ENCODE data around the gene LMNTD2.
A peak's percentile ranks its signal among the peaks of the same experiment; 100 is the strongest.

The LMNTD2 gene

DNA sequence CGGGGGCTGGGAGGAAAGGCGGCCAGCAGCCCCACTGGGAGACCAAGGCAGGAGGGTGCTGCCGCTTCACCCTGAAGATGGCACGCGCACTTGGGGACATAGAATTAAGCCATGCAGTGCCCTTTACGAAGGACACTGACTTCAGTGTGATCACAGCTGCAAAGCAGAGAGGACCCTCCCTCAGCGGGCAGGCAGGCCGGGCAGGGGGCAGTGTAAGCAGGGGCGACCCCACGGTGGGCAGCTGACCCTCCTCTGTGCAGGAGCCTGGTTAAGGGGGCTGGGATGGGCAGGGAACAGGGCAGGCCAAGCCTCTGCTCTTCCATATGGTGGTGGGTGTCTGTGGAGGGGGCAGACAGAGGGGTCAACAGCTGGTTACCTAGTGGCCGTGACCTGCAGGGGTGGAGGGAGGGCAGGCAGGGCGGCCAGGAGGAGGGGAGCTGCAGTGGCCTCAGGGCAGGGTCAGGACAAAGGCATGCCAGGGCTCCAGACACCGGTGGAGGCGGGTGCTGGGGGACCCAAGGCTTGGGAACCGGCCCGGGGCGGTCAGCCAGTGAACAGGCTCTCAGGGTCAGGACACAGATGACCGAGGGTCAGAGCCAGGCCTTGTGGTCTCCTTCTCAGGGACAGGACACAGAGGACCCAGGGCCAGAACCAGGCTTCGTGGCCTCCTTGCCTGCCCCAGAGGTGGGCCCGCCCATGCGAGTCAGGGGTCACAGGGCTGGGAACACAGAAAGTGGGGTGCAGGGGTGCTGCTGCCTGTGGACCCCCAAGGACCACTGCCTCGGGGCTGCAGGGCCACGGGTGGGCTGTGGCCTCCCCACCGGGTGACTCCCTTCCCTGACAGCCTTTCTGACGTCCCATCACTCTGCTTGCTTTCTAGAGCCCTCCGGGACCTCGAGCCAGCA is 7.2 kb downstream of the LMNTD2 start:
- no peak for DNase-seq

DNA sequence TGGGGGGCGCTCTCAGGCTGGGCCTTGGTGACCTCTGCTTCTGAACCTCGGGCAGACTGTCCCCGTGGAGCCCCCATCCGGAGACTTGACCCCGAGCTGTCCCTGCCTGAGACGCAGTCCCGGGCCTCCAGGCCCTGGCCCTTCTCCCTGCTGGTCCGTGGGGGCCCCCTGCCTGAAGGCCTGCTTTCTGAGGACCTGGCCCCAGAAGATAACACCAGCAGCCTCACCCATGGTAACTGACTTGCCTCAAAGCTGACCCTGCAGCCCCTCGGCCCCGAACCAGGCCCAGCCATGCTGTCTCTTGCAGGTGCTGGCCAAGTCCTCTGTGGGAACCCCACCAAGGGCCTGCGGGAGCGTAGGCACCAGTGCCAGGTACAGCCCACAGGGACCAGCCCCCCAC is 8.9 kb downstream of the LMNTD2 start:
- no peak for DNase-seq

- no peak for DNase-seq
Observed at GRCh38 chr11:551131-551530, 9.4 kb downstream of the LMNTD2 start.

DNA sequence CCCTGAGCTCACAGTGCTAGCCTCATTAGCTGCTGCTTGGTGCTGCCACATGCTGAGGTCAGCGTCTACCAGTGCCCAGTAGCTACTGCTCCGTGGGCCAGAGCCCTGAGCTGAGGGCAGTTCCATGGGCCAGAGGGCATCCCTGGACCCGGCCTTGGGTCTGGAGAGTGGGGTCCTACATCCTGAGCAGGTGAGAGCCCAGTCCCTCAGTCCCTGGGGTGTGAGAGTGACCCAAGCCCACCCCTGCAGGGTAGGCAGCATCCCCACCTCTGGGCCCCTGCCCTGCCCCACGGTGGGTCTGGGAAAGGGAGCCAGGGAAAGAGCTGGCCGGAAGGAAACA is 9.8 kb downstream of the LMNTD2 start:
- DNase-seq = no peak

- no peak for DNase-seq
Observed at GRCh38 chr11:550021-550745, 10.4 kb downstream of the LMNTD2 start.

- no peak for DNase-seq
Observed at GRCh38 chr11:548700-549603, 11.6 kb downstream of the LMNTD2 start.

- no peak for DNase-seq
Observed at GRCh38 chr11:545171-545570, 15.4 kb downstream of the LMNTD2 start.

GRCh38 chr11:544817-545166 is 15.7 kb downstream of the LMNTD2 start:
- no peak for DNase-seq

DNA sequence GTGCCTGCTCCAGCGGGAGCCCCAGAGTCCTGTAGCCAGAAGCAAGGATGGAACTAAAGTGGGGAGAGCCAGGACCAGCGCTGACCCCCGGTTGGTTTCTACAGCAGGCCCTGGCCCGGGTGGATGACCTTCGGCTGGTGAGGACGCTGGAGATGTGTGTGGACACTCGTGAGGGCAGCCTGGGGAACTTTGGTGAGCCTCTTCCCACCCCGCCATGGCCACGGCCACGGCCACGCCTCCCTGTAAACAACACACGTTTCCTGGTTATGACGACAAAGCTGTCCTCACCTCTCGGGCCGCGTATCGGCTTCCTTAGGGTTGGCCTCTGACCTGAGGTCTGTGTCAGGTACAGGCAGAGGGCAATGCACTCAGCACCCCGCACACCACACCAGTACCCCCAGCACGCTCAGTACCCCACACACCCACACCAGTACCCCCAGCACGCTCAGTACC is 19.1 kb downstream of the LMNTD2 start:
- DNase-seq = no peak

GRCh38 chr11:540583-541432 is 19.7 kb downstream of the LMNTD2 start:
- no peak for DNase-seq

DNA sequence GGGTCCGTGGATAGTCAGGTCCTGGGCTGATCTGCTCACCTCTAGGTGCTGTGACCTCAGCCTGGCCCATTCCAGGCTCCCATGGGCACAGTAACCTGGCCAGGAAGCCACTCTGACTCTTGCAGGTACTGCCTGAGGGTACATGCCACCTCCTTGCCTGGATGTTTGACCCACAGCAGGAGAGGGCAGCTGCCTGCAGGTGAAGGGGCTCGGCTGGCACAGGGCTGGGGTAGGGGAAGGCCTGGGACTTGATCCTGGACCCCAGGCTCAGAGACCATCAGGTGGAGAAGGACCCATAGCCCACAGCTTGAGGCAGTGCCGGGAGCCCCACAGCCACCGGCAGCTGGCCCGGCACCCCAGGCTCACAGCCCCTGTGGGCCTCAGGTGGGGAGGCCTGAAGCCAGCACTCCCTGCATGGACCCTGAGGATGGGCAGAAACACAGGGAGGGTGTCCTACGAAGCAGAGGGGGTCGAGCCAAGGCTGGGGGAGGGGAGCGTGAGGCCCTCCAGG is 20.5 kb downstream of the LMNTD2 start:
- DNase-seq = no peak

GRCh38 chr11:538431-539051 is 22.0 kb downstream of the LMNTD2 start:
- no peak for DNase-seq

- DNase-seq = no peak
Observed at GRCh38 chr11:537622-538430, 22.7 kb downstream of the LMNTD2 start.

DNA sequence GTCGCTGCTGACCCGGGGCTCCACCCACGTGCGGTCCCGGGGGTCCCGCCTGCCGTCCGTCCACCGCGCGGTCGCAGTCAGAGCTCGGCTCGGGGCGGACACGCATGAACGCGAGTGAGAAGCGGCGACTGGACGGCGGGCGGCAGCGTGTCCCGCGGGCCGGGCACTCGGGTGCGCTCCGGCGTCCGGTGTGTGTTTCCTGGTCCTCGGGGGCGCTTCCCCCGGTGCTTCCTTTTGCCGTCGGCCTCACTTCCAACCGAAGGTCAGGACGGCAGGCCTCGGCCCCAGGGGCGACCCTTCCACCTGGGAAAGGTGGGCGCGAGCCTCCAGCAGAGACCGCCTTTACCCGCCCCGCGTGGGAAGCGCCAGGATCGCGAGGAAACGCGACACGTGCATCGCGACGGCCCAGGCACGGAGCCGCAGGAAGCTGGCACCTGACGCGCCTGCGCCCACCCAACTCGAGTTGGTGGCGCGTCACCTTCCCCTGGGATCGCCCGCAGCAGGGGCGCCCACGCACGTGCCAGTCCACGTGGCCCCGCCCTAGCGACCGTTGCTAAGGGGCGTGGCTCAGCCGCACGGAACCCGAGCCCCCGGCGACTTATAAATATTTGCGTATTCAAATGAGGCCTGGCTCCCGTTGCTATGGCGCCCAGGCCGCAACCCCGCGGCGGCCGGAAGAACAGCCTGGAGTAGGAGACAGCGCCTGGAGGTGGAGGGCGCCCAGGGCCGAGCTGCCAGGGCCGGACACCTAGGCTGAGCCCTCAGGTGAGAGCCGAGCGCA is 23.5 kb downstream of the LMNTD2 start, which contains the start of gene LRRC56:
LRRC56 (plus strand) TSS at position 687 of the 781 bp plus-strand sequence. CDS start 3,158 bp downstream, outside the sequence.
- peak; percentile 38 for DNase-seq

- peak; percentile 70 for DNase-seq
Observed at GRCh38 chr11:535519-536454, 24.8 kb downstream of the LMNTD2 start, which contains the start of gene HRAS. Gene HRAS (minus strand): TSS chr11:535576.

- no peak for DNase-seq
Observed at GRCh38 chr11:535210-535518, 25.4 kb downstream of the LMNTD2 start.

GRCh38 chr11:534396-535209 is 25.9 kb downstream of the LMNTD2 start:
- DNase-seq = no peak
